ENCODE data around the gene KHDRBS2. TPM values are rescaled to one million over a fixed set of nuclear protein-coding genes. Genes with fewer than 3 reads are reported as not detected.

The KHDRBS2 gene
- total RNA-seq, 1 donor = not detected

- no peaks in the 10 kb centered on the region for H3K27me3 ChIP-seq (ENCODE audit: insufficient read depth, low read length)
- no peak overlapping the region for H3K27ac ChIP-seq (ENCODE audit: low read depth, low read length)
- no peaks in the 10 kb centered on the region for H3K4me1 ChIP-seq (ENCODE audit: insufficient read depth, low read length)
- TF ChIP-seq, protein P1, sequence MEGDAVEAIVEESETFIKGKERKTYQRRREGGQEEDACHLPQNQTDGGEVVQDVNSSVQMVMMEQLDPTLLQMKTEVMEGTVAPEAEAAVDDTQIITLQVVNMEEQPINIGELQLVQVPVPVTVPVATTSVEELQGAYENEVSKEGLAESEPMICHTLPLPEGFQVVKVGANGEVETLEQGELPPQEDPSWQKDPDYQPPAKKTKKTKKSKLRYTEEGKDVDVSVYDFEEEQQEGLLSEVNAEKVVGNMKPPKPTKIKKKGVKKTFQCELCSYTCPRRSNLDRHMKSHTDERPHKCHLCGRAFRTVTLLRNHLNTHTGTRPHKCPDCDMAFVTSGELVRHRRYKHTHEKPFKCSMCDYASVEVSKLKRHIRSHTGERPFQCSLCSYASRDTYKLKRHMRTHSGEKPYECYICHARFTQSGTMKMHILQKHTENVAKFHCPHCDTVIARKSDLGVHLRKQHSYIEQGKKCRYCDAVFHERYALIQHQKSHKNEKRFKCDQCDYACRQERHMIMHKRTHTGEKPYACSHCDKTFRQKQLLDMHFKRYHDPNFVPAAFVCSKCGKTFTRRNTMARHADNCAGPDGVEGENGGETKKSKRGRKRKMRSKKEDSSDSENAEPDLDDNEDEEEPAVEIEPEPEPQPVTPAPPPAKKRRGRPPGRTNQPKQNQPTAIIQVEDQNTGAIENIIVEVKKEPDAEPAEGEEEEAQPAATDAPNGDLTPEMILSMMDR (IDR thresholded peaks at IDR 0.05; ENCODE audit: extremely low read depth, low read depth, low read length) = no peak
- no peaks in the 10 kb centered on the region for H4K20me1 ChIP-seq (ENCODE audit: insufficient read depth, low read length)
- H3K36me3 ChIP-seq (ENCODE audit: insufficient read depth, low read length) = no peaks in the 10 kb centered on the region
- no peak overlapping the region for H3K4me3 ChIP-seq (ENCODE audit: insufficient read depth, low read length)
- H3K79me2 ChIP-seq (ENCODE audit: insufficient read depth, low read length) = no peaks in the 10 kb centered on the region
- no peak for DNase-seq (ENCODE audit: insufficient read length, low spot score, missing footprints)
- no peaks in the 10 kb centered on the region for H3K9me3 ChIP-seq (ENCODE audit: low read depth, low read length)
- no peak overlapping the region for H2AFZ ChIP-seq (ENCODE audit: low read length)
- H3K4me2 ChIP-seq (ENCODE audit: insufficient read depth, low read length) = no peak overlapping the region
Observed at GRCh38 chr6:62202078-62202477, 83.9 kb downstream of the KHDRBS2 start.

- no peaks in the 10 kb centered on the region for H4K20me1 ChIP-seq (ENCODE audit: insufficient read depth, low read length)
- H3K9me3 ChIP-seq (ENCODE audit: low read depth, low read length) = peaks cover 2% of the 10 kb centered on the region
- no peaks in the 10 kb centered on the region for H3K36me3 ChIP-seq (ENCODE audit: insufficient read depth, low read length)
- TF ChIP-seq, protein P1 (IDR thresholded peaks at IDR 0.05; ENCODE audit: extremely low read depth, low read depth, low read length) = no peak
- no peaks in the 10 kb centered on the region for H3K79me2 ChIP-seq (ENCODE audit: insufficient read depth, low read length)
- H3K27me3 ChIP-seq (ENCODE audit: insufficient read depth, low read length) = no peaks in the 10 kb centered on the region
- no peak overlapping the region for H3K4me2 ChIP-seq (ENCODE audit: insufficient read depth, low read length)
- DNase-seq (ENCODE audit: insufficient read length, low spot score, missing footprints) = no peak
- H2AFZ ChIP-seq (ENCODE audit: low read length) = no peak overlapping the region
- H3K4me1 ChIP-seq (ENCODE audit: insufficient read depth, low read length) = no peaks in the 10 kb centered on the region
- no peak overlapping the region for H3K27ac ChIP-seq (ENCODE audit: low read depth, low read length)
- H3K4me3 ChIP-seq (ENCODE audit: insufficient read depth, low read length) = no peak overlapping the region
Observed at GRCh38 chr6:62192593-62192992, 93.4 kb downstream of the KHDRBS2 start.

- no peak overlapping the region for H3K4me2 ChIP-seq (ENCODE audit: insufficient read depth, low read length)
- TF ChIP-seq, protein P1 (IDR thresholded peaks at IDR 0.05; ENCODE audit: extremely low read depth, low read depth, low read length) = no peak
- H2AFZ ChIP-seq (ENCODE audit: low read length) = no peak overlapping the region
- no peak for DNase-seq (ENCODE audit: insufficient read length, low spot score, missing footprints)
- H4K20me1 ChIP-seq (ENCODE audit: insufficient read depth, low read length) = no peaks in the 10 kb centered on the region
- H3K36me3 ChIP-seq (ENCODE audit: insufficient read depth, low read length) = no peaks in the 10 kb centered on the region
- peaks cover 5% of the 10 kb centered on the region for H3K9me3 ChIP-seq (ENCODE audit: low read depth, low read length)
- no peak overlapping the region for H3K4me3 ChIP-seq (ENCODE audit: insufficient read depth, low read length)
- no peak overlapping the region for H3K27ac ChIP-seq (ENCODE audit: low read depth, low read length)
- no peaks in the 10 kb centered on the region for H3K79me2 ChIP-seq (ENCODE audit: insufficient read depth, low read length)
- no peaks in the 10 kb centered on the region for H3K4me1 ChIP-seq (ENCODE audit: insufficient read depth, low read length)
- no peaks in the 10 kb centered on the region for H3K27me3 ChIP-seq (ENCODE audit: insufficient read depth, low read length)
Observed at GRCh38 chr6:62175195-62175594, 110.8 kb downstream of the KHDRBS2 start.

DNA sequence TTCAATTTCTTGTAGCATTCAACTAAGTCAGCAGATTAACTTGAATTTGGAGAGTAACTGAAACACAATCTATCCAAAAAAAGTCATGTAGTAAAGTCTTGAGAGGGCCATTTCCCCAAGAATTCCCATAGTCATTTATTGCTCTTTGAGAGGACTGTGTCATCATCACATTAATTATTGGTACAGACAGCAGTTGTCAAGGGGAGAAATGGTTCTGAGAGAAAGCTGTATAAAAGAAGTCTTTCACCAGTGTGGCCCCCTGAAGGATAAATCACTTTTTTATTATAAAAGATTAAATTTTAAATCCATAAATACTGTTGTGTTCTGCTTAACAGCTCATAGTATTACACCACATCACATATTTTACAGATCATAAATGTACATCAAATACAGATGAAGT is 111.5 kb downstream of the KHDRBS2 start:
- no peaks in the 10 kb centered on the region for H4K20me1 ChIP-seq (ENCODE audit: insufficient read depth, low read length)
- no peak overlapping the region for H3K4me3 ChIP-seq (ENCODE audit: insufficient read depth, low read length)
- TF ChIP-seq, protein P1 (IDR thresholded peaks at IDR 0.05; ENCODE audit: extremely low read depth, low read depth, low read length) = no peak

More for the DNA sequence above, 111.5 kb downstream of the KHDRBS2 start:
- H3K27ac ChIP-seq (ENCODE audit: low read depth, low read length) = no peak overlapping the region
- H3K9me3 ChIP-seq (ENCODE audit: low read depth, low read length) = peaks cover 7% of the 10 kb centered on the region
- no peak for DNase-seq (ENCODE audit: insufficient read length, low spot score, missing footprints)
- H3K36me3 ChIP-seq (ENCODE audit: insufficient read depth, low read length) = no peaks in the 10 kb centered on the region
- no peak overlapping the region for H2AFZ ChIP-seq (ENCODE audit: low read length)
- H3K27me3 ChIP-seq (ENCODE audit: insufficient read depth, low read length) = no peaks in the 10 kb centered on the region
- no peak overlapping the region for H3K4me2 ChIP-seq (ENCODE audit: insufficient read depth, low read length)
- no peaks in the 10 kb centered on the region for H3K79me2 ChIP-seq (ENCODE audit: insufficient read depth, low read length)
- no peaks in the 10 kb centered on the region for H3K4me1 ChIP-seq (ENCODE audit: insufficient read depth, low read length)
